ENCODE results near the gene CCDC146. TPM values are rescaled to one million over a fixed set of nuclear protein-coding genes. Genes with fewer than 3 reads are reported as not detected.

The CCDC146 gene
- total and polyA plus RNA-seq, 10 of the 15 experiments (the other 5 are each of a cell fraction or from before 2014, with no cell fraction given) = 0.28 to 5.3 (median 1.3) TPM

- Histone ChIP-seq H3K4me3 (no peak overlapping the region), H3K79me2 (ENCODE audit: control insufficient read depth, insufficient read depth, low read length) (no peaks in the 10 kb centered on the region), H4K20me1 (ENCODE audit: control insufficient read depth, insufficient read depth) (no peaks in the 10 kb centered on the region), H3K4me1 (ENCODE audit: control insufficient read depth, insufficient read depth, low read length) (peaks cover 42% of the 10 kb centered on the region), H3K36me3 (ENCODE audit: control insufficient read depth in 2 of 2, insufficient read depth in 2 of 2, low read length in 1 of 2) (peaks cover 0 to 3% of the 10 kb centered on the region in 2 experiments; a peak in 1 of 4 replicates), H3K27me3 (replicated peaks in 1 of 2; ENCODE audit: control insufficient read depth in 2 of 2, insufficient read depth in 2 of 2, low read length in 1 of 2) (no peaks in the 10 kb centered on the region), H3K4me2 (ENCODE audit: control insufficient read depth, insufficient read depth) (peak overlapping the region; percentile 34; the same call in 1 of the 2 replicates), H3K27ac (ENCODE audit: control insufficient read depth, insufficient read depth) (no peak overlapping the region; the same call in 1 of the 2 replicates), H2AFZ (ENCODE audit: control insufficient read depth, low read depth, low read length) (peak overlapping the region; percentile 32; the same call in 1 of the 2 replicates), H3K9me3 (replicated peaks; ENCODE audit: control insufficient read depth, insufficient read depth, low read length) (no peaks in the 10 kb centered on the region), H3K9ac (ENCODE audit: control insufficient read depth, insufficient read depth, low read length) (no peak overlapping the region)
- in situ Hi-C loops (cut with MboI) = no loop called here
- ATAC-seq = peak; percentile 41
- TF ChIP-seq EED (IDR thresholded peaks at IDR 0.05; ENCODE audit: low read depth) (peak; percentile 52; the same call in 1 of the 2 replicates), TCF3 (IDR thresholded peaks at IDR 0.05; ENCODE audit: borderline replicate concordance, insufficient read depth, low read depth, low read length) (no peak), IKZF1 (conservative IDR thresholded peaks at IDR 0.05) (peak; percentile 18; the same call in 1 of the 2 replicates)
- BruUV-seq (replicated peaks) = no TSS peak
- POLR2A ChIA-PET = interaction anchor here (0.8 to 1.9 kb wide), 4 partner anchors 24 to 86 kb away, joined by 3 to 7 read pairs (median 5); no protein-coding TSS in a partner anchor
- CTCF ChIA-PET = interaction anchor here (0.8 to 2.4 kb wide), 5 partner anchors 23 to 206 kb away, joined by 3 to 11 read pairs (median 4); partner anchors contain the start of gene CCDC146
- RAD21 ChIA-PET (ENCODE audit: unreplicated experiment) = interaction anchor here (0.9 to 1.7 kb wide), 9 partner anchors 45 to 213 kb away, joined by 3 to 7 read pairs (median 4); no protein-coding TSS in a partner anchor
- 74% methylated on average over 6 of the region's 6 CpGs for WGBS (ENCODE audit: insufficient coverage, insufficient replicate concordance, low lambda C conversion rate, missing lambda C conversion rate)
- no peak for DNase-seq (ENCODE audit: low read depth, low spot score)
- intact Hi-C loops (cut with micrococcal nuclease; ENCODE audit: unreplicated experiment) = no loop called here
- SMC1A ChIA-PET (ENCODE audit: uncharacterized antibody, unreplicated experiment) = interaction anchor here (0.8 to 3.5 kb wide), 14 partner anchors 15 to 206 kb away, joined by 3 to 24 read pairs (median 5); partner anchors contain the start of genes CCDC146 and FGL2
- no peak for FAIRE-seq
These were observed 205.7 kb downstream of the CCDC146 start for GRCh38 chr7:77327932-77328628.

DNA sequence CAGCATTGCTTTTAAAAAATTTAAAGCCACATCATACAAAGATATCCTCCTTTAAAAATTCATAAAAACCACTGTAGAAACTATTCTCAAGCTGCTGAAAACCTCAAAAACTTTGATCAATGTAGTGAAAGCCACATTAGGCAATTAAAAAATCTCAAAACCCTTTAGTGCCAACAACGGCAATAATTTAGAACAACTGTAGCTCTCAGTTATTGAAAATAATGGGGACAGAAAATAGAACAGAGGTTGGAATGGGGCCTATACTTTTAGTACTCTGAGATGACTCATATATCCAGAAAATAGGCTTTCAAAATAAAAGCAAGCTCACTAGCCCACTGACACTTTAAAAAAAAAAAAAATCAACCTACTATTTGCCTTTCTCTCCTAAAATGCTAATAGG lies 206.3 kb downstream of the CCDC146 start:
- Histone ChIP-seq H3K4me3 (no peak overlapping the region), H3K9me3 (replicated peaks; ENCODE audit: control insufficient read depth, insufficient read depth, low read length) (no peaks in the 10 kb centered on the region), H3K27ac (ENCODE audit: control insufficient read depth, insufficient read depth) (no peak overlapping the region), H3K4me2 (ENCODE audit: control insufficient read depth, insufficient read depth) (no peak overlapping the region), H2AFZ (ENCODE audit: control insufficient read depth, low read depth, low read length) (no peak overlapping the region), H3K79me2 (ENCODE audit: control insufficient read depth, insufficient read depth, low read length) (no peaks in the 10 kb centered on the region), H4K20me1 (ENCODE audit: control insufficient read depth, insufficient read depth) (no peaks in the 10 kb centered on the region), H3K4me1 (ENCODE audit: control insufficient read depth, insufficient read depth, low read length) (peaks cover 42% of the 10 kb centered on the region), H3K27me3 (replicated peaks in 1 of 2; ENCODE audit: control insufficient read depth in 2 of 2, insufficient read depth in 2 of 2, low read length in 1 of 2) (no peaks in the 10 kb centered on the region), H3K9ac (ENCODE audit: control insufficient read depth, insufficient read depth, low read length) (no peak overlapping the region), H3K36me3 (ENCODE audit: control insufficient read depth in 2 of 2, insufficient read depth in 2 of 2, low read length in 1 of 2) (peaks cover 0 to 3% of the 10 kb centered on the region in 2 experiments; a peak in 1 of 4 replicates)
- ChIA-PET RAD21 (ENCODE audit: unreplicated experiment) (interaction anchor here (0.9 to 1.7 kb wide), 8 partner anchors 46 to 212 kb away, joined by 3 to 7 read pairs (median 4); no protein-coding TSS in a partner anchor), POLR2A (interaction anchor here (0.6 to 1.9 kb wide), 5 partner anchors 23 to 85 kb away, joined by 3 to 7 read pairs (median 5); no protein-coding TSS in a partner anchor), CTCF (interaction anchor here (0.8 to 2.4 kb wide), 6 partner anchors 13 to 206 kb away, joined by 3 to 11 read pairs (median 4); partner anchors contain the start of gene CCDC146), SMC1A (ENCODE audit: uncharacterized antibody, unreplicated experiment) (interaction anchor here (1.0 to 3.5 kb wide), 12 partner anchors 20 to 206 kb away, joined by 3 to 24 read pairs (median 6); partner anchors contain the start of genes CCDC146 and FGL2)
- FAIRE-seq (no peak), DNase-seq (ENCODE audit: low read depth, low spot score) (no peak), ATAC-seq (peak; percentile 13)
- WGBS (ENCODE audit: insufficient coverage, insufficient replicate concordance, low lambda C conversion rate, missing lambda C conversion rate) = 0% methylated on average over 1 of the region's 1 CpG
- intact Hi-C loops (cut with micrococcal nuclease; ENCODE audit: unreplicated experiment) = no loop called here
- no TSS peak for BruUV-seq (replicated peaks)
- in situ Hi-C loops (cut with MboI) = no loop called here
- TF ChIP-seq TCF7 (IDR thresholded peaks at IDR 0.05; ENCODE audit: borderline replicate concordance) (0 out of 2 replicates have a peak, but pooled peaks have one; percentile 28), BCL11A (IDR thresholded peaks at IDR 0.05; ENCODE audit: low read depth, low read length) (peak; percentile 66; the same call in 1 of the 2 replicates), ESRRA (IDR thresholded peaks at IDR 0.05; ENCODE audit: low read length) (no peak), JUNB (IDR thresholded peaks at IDR 0.05) (peak; percentile 55; the same call in 1 of the 2 replicates), STAT3 (IDR thresholded peaks at IDR 0.05; ENCODE audit: low read depth, low read length) (no peak), BMI1 (IDR thresholded peaks at IDR 0.05; ENCODE audit: borderline replicate concordance) (0 out of 2 replicates have a peak, but pooled peaks have one; percentile 38), MTA2 (IDR thresholded peaks at IDR 0.05; ENCODE audit: low read depth) (peak; percentile 97), ZNF622 (IDR thresholded peaks at IDR 0.05) (no peak), RUNX3 (IDR thresholded peaks at IDR 0.05; ENCODE audit: low read length) (peak; percentile 69)
- TF ChIP-seq, protein P1, sequence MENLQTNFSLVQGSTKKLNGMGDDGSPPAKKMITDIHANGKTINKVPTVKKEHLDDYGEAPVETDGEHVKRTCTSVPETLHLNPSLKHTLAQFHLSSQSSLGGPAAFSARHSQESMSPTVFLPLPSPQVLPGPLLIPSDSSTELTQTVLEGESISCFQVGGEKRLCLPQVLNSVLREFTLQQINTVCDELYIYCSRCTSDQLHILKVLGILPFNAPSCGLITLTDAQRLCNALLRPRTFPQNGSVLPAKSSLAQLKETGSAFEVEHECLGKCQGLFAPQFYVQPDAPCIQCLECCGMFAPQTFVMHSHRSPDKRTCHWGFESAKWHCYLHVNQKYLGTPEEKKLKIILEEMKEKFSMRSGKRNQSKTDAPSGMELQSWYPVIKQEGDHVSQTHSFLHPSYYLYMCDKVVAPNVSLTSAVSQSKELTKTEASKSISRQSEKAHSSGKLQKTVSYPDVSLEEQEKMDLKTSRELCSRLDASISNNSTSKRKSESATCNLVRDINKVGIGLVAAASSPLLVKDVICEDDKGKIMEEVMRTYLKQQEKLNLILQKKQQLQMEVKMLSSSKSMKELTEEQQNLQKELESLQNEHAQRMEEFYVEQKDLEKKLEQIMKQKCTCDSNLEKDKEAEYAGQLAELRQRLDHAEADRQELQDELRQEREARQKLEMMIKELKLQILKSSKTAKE (IDR thresholded peaks at IDR 0.05; ENCODE audit: low read depth, poor library complexity, severe bottlenecking) = peak; percentile 42

Measured in GM12878 (cell line).